HepG2 (cell line): Measurements from ENCODE around the gene PURB. TPM values are rescaled to one million over a fixed set of nuclear protein-coding genes. Genes with fewer than 3 reads are reported as not detected.

ENCODE experiments used
- ATAC-seq: fragments of 200-7000 bp; cut with Tn5 transposase; 3 replicates; pipeline ENCODE4 v1.9.1; 2020; ENCODE audit warnings: mild to moderate bottlenecking, moderate library complexity
- BruUV-seq: library from RNA; stranded (reverse); fragments of 400-500 nt; replicated peaks from 2 replicates; lab custom pipeline; 2021; lab: Mats Ljungman, UMichigan
- CTCF ChIA-PET: fragments of 300-600 bp; formaldehyde crosslinking; extraction: SDS; loops from one replicate; lab custom pipeline; 2021; ENCODE audit warnings: low total read pairs, inconsistent platforms, low intra/inter-chr PET ratio; lab: Yijun Ruan, JAX
- POLR2A ChIA-PET: fragments of 350-600 bp; sonication (Branson Sonifier 250); formaldehyde crosslinking; loops from one replicate; lab custom pipeline; 2020; ENCODE audit warnings: antibody characterized with exemption, inconsistent platforms; lab: Yijun Ruan, JAX
- DNase-seq: peaks from one replicate; pipeline ENCODE4 v3.0.0-alpha.2; 2015; ENCODE audit warnings: low spot score
- FAIRE-seq: peaks from 3 replicates; lab custom pipeline; 2011; peaks lifted over from hg19 to GRCh38; lab: Jason Lieb, UNC
- H2AFZ ChIP-seq: one replicate; pipeline ENCODE4 v1.6.1; 2011; ENCODE audit warnings: low read length, inconsistent platforms
- H3K27ac ChIP-seq: fragments of 300-600 bp; 3 replicates; pipeline ENCODE4 v1.8.0; 2011; ENCODE audit warnings: mixed run types, mild to moderate bottlenecking, mixed read lengths, low read length, inconsistent platforms; ENCODE audit not compliant: insufficient read depth; ENCODE audit errors: extremely low read length
- H3K27me3 ChIP-seq, 2 experiments: fragments of 200-600 bp in 1 of 2; 2 replicates in 1 of 2; 3 replicates in 1 of 2; pipeline versions ENCODE4 v1.6.0 to v1.8.0; 2011; ENCODE audit warnings: low read length in 2 of 2, mild to moderate bottlenecking in 2 of 2, moderate library complexity in 2 of 2, inconsistent platforms in 1 of 2; ENCODE audit not compliant: insufficient read depth in 2 of 2, control insufficient read depth in 1 of 2
- H3K36me3 ChIP-seq, 2 experiments: fragments of 200-600 bp in 1 of 2; replicated peaks in 1 of 2; 2 replicates in 1 of 2; 3 replicates in 1 of 2; pipeline versions ENCODE4 v1.5.1 to v1.8.0; 2011; ENCODE audit warnings: low read length in 2 of 2, inconsistent platforms in 1 of 2; ENCODE audit not compliant: insufficient read depth in 2 of 2, control insufficient read depth in 1 of 2
- H3K4me1 ChIP-seq: 2 replicates; pipeline ENCODE4 v1.5.1; 2012; ENCODE audit warnings: low read length, inconsistent platforms; ENCODE audit not compliant: insufficient read depth
- H3K4me2 ChIP-seq: 2 replicates; pipeline ENCODE4 v1.6.0; 2011; ENCODE audit warnings: low read depth, low read length, inconsistent platforms
- H3K4me3 ChIP-seq, 3 experiments: fragments of 200-600 bp in 1 of 3; sonication (generic), shearing (Covaris generic) in 1 of 3; replicated peaks in 1 of 3; 2 replicates each; pipeline ENCODE4 v1.5.1; 2011 to 2016; ENCODE audit warnings: low read length in 3 of 3, inconsistent platforms in 2 of 3, low read depth in 2 of 3, mild to moderate bottlenecking in 2 of 3, control low read depth in 1 of 3, mixed read lengths in 1 of 3; ENCODE audit not compliant: insufficient read depth in 1 of 3
- H3K79me2 ChIP-seq: one replicate; pipeline ENCODE4 v1.6.1; 2011; ENCODE audit warnings: low read length, inconsistent platforms; ENCODE audit not compliant: insufficient read depth
- H3K9ac ChIP-seq: 2 replicates; pipeline ENCODE4 v1.6.0; 2011; ENCODE audit warnings: mild to moderate bottlenecking, low read depth, low read length, inconsistent platforms; ENCODE audit not compliant: insufficient read depth
- H3K9me3 ChIP-seq: 2 replicates; pipeline ENCODE4 v1.5.1; 2012; ENCODE audit warnings: mild to moderate bottlenecking, low read length
- H4K20me1 ChIP-seq: 2 replicates; pipeline ENCODE4 v1.6.0; 2011; ENCODE audit warnings: inconsistent platforms, mild to moderate bottlenecking, low read length, moderate library complexity; ENCODE audit not compliant: insufficient read depth
- NCOA5 ChIP-seq: sonication (generic); formaldehyde crosslinking; IDR thresholded peaks from 2 replicates; pipeline ENCODE4 v1.4.0; 2020; ENCODE audit warnings: missing genetic modification reagents
- TBX3 ChIP-seq: fragments of 450-650 bp; IDR thresholded peaks from 2 replicates; pipeline ENCODE4 v1.6.1; 2017; ENCODE audit warnings: antibody characterized with exemption, mild to moderate bottlenecking, inconsistent platforms, borderline replicate concordance
- ZBTB38 ChIP-seq: sonication (generic); formaldehyde crosslinking; IDR thresholded peaks from 2 replicates; pipeline ENCODE4 v1.5.1; 2020; ENCODE audit warnings: mild to moderate bottlenecking, missing genetic modification reagents
- ZC3H13 ChIP-seq: sonication (generic); formaldehyde crosslinking; IDR thresholded peaks from 2 replicates; pipeline ENCODE4 v1.8.1; 2023; ENCODE audit warnings: mild to moderate bottlenecking, missing genetic modification reagents, moderate library complexity
- ZFY ChIP-seq: sonication (generic); formaldehyde crosslinking; IDR thresholded peaks from 2 replicates; pipeline ENCODE4 v1.4.0; 2020; ENCODE audit warnings: missing genetic modification reagents
- ZNF101 ChIP-seq: sonication (generic); formaldehyde crosslinking; IDR thresholded peaks from 2 replicates; pipeline ENCODE4 v1.4.0; 2020; ENCODE audit warnings: mild to moderate bottlenecking, low read depth, missing genetic modification reagents, borderline replicate concordance
- ZNF891 ChIP-seq: sonication (generic); formaldehyde crosslinking; IDR thresholded peaks from 2 replicates; pipeline ENCODE4 v1.5.0; 2020; ENCODE audit warnings: mild to moderate bottlenecking, missing genetic modification reagents
- WGBS: methylation state at CpG from one replicate; pipeline ENCODE4 v1.1.6; 2017; ENCODE audit warnings: low lambda C conversion rate; 5-methylcytosine and 5-hydroxymethylcytosine counted together
- in situ Hi-C: cut with HindIII; loops from 2 replicates; pipeline ENCODE4 v1.10.0; 2017; ENCODE audit warnings: low pct_unique_long_range_greater_than_20kb; ENCODE audit not compliant: extremely low pct_ligation_motif_present
- intact Hi-C: fragments of 100-400 bp; cut with micrococcal nuclease; formaldehyde crosslinking; loops from one replicate; pipeline ENCODE4 v1.10.0; 2022; ENCODE audit not compliant: unreplicated experiment
- polyA plus RNA-seq, 8 experiments: library from polyadenylated mRNA; depleted of rRNA in 3 of 8; stranded (reverse) in 7 of 8; unstranded in 1 of 8; fragments of >200 nt; fragmentation: Illumina TruSeq in 4 of 8; extraction: Trizol in 4 of 8; gene quantifications; 2 replicates each; pipeline versions ENCODE4 v1.2.1 to v1.2.3, GENCODE V29; 2011 to 2016; ENCODE audit warnings: low read depth in 4 of 8, missing spikeins in 1 of 8, mixed read lengths in 1 of 8; ENCODE audit not compliant: insufficient read depth in 1 of 8
- total RNA-seq, 5 experiments: library from RNA; depleted of rRNA; stranded (reverse); fragments of >200 nt; fragmentation: Illumina TruSeq; extraction: Trizol; gene quantifications; 2 replicates each; pipeline ENCODE4 v1.2.3, GENCODE V29; 2016; ENCODE audit warnings: low read depth in 1 of 5
- TF ChIP-seq, protein P1 (sequence below): sonication (generic); formaldehyde crosslinking; IDR thresholded peaks from 2 replicates; pipeline ENCODE4 v1.5.1; 2020; ENCODE audit warnings: mild to moderate bottlenecking, missing genetic modification reagents, moderate library complexity

PURB gene
- total and polyA plus RNA-seq, 2 of the 13 experiments (the other 11 are each of a cell fraction or from before 2014, with no cell fraction given) = 2.3 to 4.3 TPM

DNA sequence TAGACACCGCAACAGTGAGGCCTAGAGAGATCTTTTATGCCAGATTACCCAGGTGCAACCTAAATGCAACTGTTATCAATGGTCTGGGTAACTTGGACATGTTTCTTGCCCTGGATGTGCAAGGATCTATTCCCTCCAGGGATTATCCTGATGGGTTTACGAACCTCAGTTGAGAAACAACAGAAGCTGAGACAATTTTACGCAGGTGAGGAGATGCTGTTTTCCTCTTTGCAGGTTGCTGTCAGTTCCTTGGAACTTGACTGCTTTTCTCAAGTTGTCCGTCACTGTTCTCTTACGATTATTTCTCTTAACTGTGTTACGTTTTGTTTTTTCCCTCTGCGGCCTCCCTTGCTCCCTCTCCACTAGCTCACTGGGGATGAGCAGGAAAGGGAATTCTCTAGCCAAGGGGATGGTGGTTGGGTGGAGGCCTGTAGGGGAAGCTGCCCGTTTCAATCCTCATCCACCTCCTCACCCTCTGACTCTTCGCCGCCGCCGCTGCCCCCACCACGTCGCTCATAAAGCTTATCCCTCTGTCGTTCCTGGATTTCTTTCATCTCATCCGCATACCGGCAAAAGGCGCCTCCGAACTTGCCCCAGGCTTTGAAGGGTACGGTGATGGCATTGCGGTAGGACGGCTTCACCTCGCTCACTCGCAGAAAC, 1.2 kb downstream of the PURB start:
- CTCF ChIA-PET = no interaction called here
- DNase-seq (no peak), FAIRE-seq (no peak), ATAC-seq (no peak)
- peak overlapping the region; percentile 90 for H3K9ac ChIP-seq
- POLR2A ChIA-PET = interaction anchor here (0.8 to 2.2 kb wide), 6 partner anchors 11 to 310 kb away, joined by 3 to 16 read pairs (median 8); partner anchors contain the start of genes CCM2, DDX56, H2AZ2 and TMED4
- H4K20me1 ChIP-seq = peaks cover 7% of the 10 kb centered on the region; the same call in 1 of the 2 replicates
- no peaks in the 10 kb centered on the region; a peak in 3 of 5 replicates for H3K36me3 ChIP-seq
- peak overlapping the region; percentile 75 for H3K4me2 ChIP-seq
- no peaks in the 10 kb centered on the region for H3K27me3 ChIP-seq
- peak overlapping the region; percentile 73 to 96 (median 88) for H3K4me3 ChIP-seq
- TSS peak; percentile 56 for BruUV-seq
- no peaks in the 10 kb centered on the region for H3K9me3 ChIP-seq
- 79% methylated on average over 24 of the region's 24 CpGs for WGBS
- intact Hi-C loops = no loop called here
- H3K4me1 ChIP-seq = peaks cover 60% of the 10 kb centered on the region
- in situ Hi-C loops = no loop called here
- no peak for TF ChIP-seq ZFY (CRISPR knock-in tag)
- no peak for TF ChIP-seq NCOA5 (CRISPR knock-in tag)
- TF ChIP-seq TBX3 = no peak
- no peak for TF ChIP-seq ZNF891 (CRISPR knock-in tag)
- TF ChIP-seq, protein P1, sequence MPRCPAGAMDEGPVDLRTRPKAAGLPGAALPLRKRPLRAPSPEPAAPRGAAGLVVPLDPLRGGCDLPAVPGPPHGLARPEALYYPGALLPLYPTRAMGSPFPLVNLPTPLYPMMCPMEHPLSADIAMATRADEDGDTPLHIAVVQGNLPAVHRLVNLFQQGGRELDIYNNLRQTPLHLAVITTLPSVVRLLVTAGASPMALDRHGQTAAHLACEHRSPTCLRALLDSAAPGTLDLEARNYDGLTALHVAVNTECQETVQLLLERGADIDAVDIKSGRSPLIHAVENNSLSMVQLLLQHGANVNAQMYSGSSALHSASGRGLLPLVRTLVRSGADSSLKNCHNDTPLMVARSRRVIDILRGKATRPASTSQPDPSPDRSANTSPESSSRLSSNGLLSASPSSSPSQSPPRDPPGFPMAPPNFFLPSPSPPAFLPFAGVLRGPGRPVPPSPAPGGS (CRISPR knock-in tag) = no peak
- TF ChIP-seq ZNF101 (CRISPR knock-in tag) = no peak
- peak; percentile 42; the same call in 1 of the 2 replicates for TF ChIP-seq ZC3H13
- peak; percentile 17; the same call in 1 of the 2 replicates for TF ChIP-seq ZBTB38 (CRISPR knock-in tag)
- peaks cover 46% of the 10 kb centered on the region for H3K79me2 ChIP-seq
- H3K27ac ChIP-seq = peak overlapping the region; percentile 86
- no peak overlapping the region for H2AFZ ChIP-seq
